Heart right ventricle (tissue), 16 donors: ENCODE data around the gene TENM4. TPM values are rescaled to one million over a fixed set of nuclear protein-coding genes. Genes with fewer than 3 reads are reported as not detected.
A peak's percentile ranks its signal among the peaks of the same experiment; 100 is the strongest.

Experiments
- ATAC-seq, 8 donors: fragments of 200-7000 bp; cut with Tn5 transposase; one replicate each; pipeline ENCODE4 v1.9.1; 2020; ENCODE audit warnings: mild to moderate bottlenecking in 8 of 8, moderate library complexity in 8 of 8, moderate number of reproducible peaks in 1 of 8
- DNase-seq, 2 donors: peaks; one replicate each; pipeline ENCODE4 v3.0.0-alpha.2; 2020
- H3K27ac ChIP-seq, 10 donors: fragments of 200-600 bp; sonication (generic) in 2 of 10; one replicate each; pipeline versions ENCODE4 v1.5.0 to v1.8.0; 2020 to 2022; ENCODE audit warnings: mild to moderate bottlenecking in 3 of 10
- H3K27me3 ChIP-seq, 7 donors: fragments of 200-600 bp; one replicate each; pipeline ENCODE4 v1.8.0; 2021 to 2022; ENCODE audit warnings: mild to moderate bottlenecking in 2 of 7
- H3K36me3 ChIP-seq, 9 donors: fragments of 200-600 bp; sonication (generic) in 1 of 9; one replicate each; pipeline versions ENCODE4 v1.5.0 to v1.8.0; 2020 to 2022; ENCODE audit warnings: mild to moderate bottlenecking in 2 of 9
- H3K4me1 ChIP-seq, 9 donors: fragments of 200-600 bp; sonication (generic) in 1 of 9; one replicate each; pipeline versions ENCODE4 v1.5.0 to v1.8.0; 2020 to 2022; ENCODE audit warnings: mild to moderate bottlenecking in 4 of 9
- H3K4me3 ChIP-seq, 10 donors: fragments of 200-600 bp; sonication (generic) in 2 of 10; one replicate each; pipeline versions ENCODE4 v1.5.0 to v1.8.0; 2020 to 2022; ENCODE audit warnings: mild to moderate bottlenecking in 7 of 10, moderate library complexity in 2 of 10
- H3K9me3 ChIP-seq, 11 donors: fragments of 200-600 bp in 10 of 11; sonication (generic) in 2 of 11; one replicate each; pipeline versions ENCODE4 v1.5.0 to v1.8.0; 2013 to 2022; ENCODE audit warnings: mild to moderate bottlenecking in 2 of 11, control low read depth in 1 of 11, moderate library complexity in 1 of 11
- CTCF ChIP-seq, 9 donors: fragments of 200-600 bp; sonication (generic) in 2 of 9; IDR thresholded peaks; one replicate each; pipeline versions ENCODE4 v1.5.0 to v1.8.0; 2021 to 2022; ENCODE audit warnings: antibody characterized with exemption in 9 of 9, mild to moderate bottlenecking in 5 of 9, moderate library complexity in 1 of 9
- WGBS, 2 donors: extraction: QIAGEN DNeasy Blood & Tissue Kit; methylation state at CpG; one replicate each; pipeline ENCODE4 v1.1.7; 2013; ENCODE audit warnings: inconsistent platforms in 1 of 2; 5-methylcytosine and 5-hydroxymethylcytosine counted together
- intact Hi-C, 10 donors: fragments of 100-400 bp; cut with DNase I; formaldehyde crosslinking; loops; one replicate each; pipeline versions ENCODE4 v1.11.1 to v1.14.2; 2022
- polyA plus RNA-seq, 2 donors: library from polyadenylated mRNA; stranded (reverse); fragments of 200-250 nt; gene quantifications; one replicate each; pipeline ENCODE4 v1.2.3, GENCODE V29; 2013
- total RNA-seq, 10 donors: library from RNA; stranded (reverse); fragmentation: NEBNext Ultra II Directional in 3 of 10; extraction: Animal tissue kit (Norgen Biotek cat#: 25700) in 3 of 10; gene quantifications; one replicate each; pipeline versions ENCODE4 v1.2.1 to v1.2.4, GENCODE V29; 2021 to 2023
- donor health status: Arrhythmogenic right ventricular cardiomyopathy.
- donor health status: ischemic (EF 13 %, LVEDD 7.1; RV severe dilation, severe dysfunction).
- donor health status: healthy with polysubstance abuse.
- donor health status: DM: no; HTN: yes; CAD: no.
- donor health status: DM: no; HTN: no; CAD: no.
- donor health status: ischemic (EF 25% LVEDD 6.9; RV normal size, moderate dysfunction).
- donor health status: ischemic (EF 25% LVEDD 5.7; RV mildly dilated, moderate dysfunction).
- donor health status: healthy.
- donor health status: DM: yes; HTN: yes; CAD: no.
- donor health status: Ischemic cardiomyopathy.
- donor health status: ischemic (EF 35%, LVEDD 5.7; RV mildly dilated, moderate dysfunction).
- donor health status: nonischemic (EF 11% LVEDD 7.7; RV severe dilation, severe dysfunction).
- donor health status: DM: yes; HTN: yes; CAD: no.
- donor health status: PGD.
- donor health status: ischemic (EF 29% LVEDD 5.4; RV normal size, mild dysfunction).
- donor health status: nonischemic (EF 23%, LVEDD 6.1; RV moderate dilation, normal function).

Gene TENM4
- total and polyA plus RNA-seq, 12 donors = 0.10 to 3.6 (median 0.91) TPM

DNA sequence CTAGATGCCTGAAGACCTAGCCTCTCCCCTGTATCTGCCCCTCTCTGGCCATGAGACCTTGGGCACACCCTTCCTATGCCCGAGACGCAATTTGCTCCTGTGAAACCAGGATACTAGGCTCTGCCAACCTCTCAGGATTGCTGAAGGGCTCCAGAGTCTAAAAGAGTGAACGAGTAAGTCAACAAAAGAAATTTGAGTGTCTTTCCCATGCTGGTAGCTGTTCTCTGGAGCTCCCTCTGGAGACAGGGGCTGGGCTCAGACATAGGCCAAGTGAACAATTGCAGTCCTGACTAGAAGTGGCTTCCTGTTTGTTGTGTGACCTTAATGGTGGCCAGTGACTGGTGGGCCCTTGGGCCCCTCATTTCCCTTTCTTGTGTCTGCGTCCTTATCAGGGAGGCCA, 677.2 kb downstream of the TENM4 start:
- DNase-seq = no peak
- Histone ChIP-seq H3K4me1 (peaks cover 0 to 11% (median 3%) of the 10 kb centered on the region in 9 donors), H3K36me3 (no peaks in the 10 kb centered on the region), H3K27ac (no peak overlapping the region), H3K27me3 (peaks cover 0 to 4% (median 0%) of the 10 kb centered on the region in 7 donors), H3K4me3 (no peak overlapping the region), H3K9me3 (no peaks in the 10 kb centered on the region)
- ATAC-seq = no peak
- TF ChIP-seq CTCF (IDR thresholded peaks at IDR 0.05) = no peak
- intact Hi-C loops = no loop called here
- 78 to 87% methylated on average over 4 of the region's 4 CpGs for WGBS, 2 donors

GRCh38 chr11:78762105-78762504, 678.7 kb downstream of the TENM4 start:
- Histone ChIP-seq H3K36me3 (no peaks in the 10 kb centered on the region), H3K4me3 (no peak overlapping the region), H3K27ac (no peak overlapping the region), H3K4me1 (peaks cover 0 to 7% (median 0%) of the 10 kb centered on the region in 9 donors), H3K27me3 (peaks cover 0 to 4% (median 0%) of the 10 kb centered on the region in 7 donors), H3K9me3 (no peaks in the 10 kb centered on the region)
- ATAC-seq = peak in 3 of 8 donors; percentile 52 to 53 (median 53)
- intact Hi-C loops = no loop called here
- WGBS, 2 donors = 60 to 66% methylated on average over 3 of the region's 3 CpGs
- TF ChIP-seq CTCF (IDR thresholded peaks at IDR 0.05) = no peak
- DNase-seq = no peak

DNA sequence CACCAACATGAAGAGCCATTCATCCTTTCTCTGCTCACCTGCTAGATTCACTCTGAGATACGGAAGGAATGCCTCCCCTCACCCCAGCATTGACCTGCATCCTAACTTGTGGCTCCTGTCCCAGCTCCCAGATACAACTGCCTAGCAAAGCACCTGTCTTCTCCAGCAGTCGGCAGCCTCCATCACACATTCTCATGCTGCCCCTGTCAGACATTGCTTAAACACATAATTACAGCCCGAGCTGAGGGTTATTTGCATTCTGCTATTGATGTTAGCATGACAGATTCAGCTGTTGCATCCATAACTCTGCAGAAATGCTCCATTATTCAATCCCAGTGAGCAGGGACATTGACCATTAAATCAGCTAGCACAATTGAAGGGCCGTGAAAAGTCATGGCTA, 681.8 kb downstream of the TENM4 start:
- H3K4me1 ChIP-seq = peaks cover 0 to under 1% (median 0%) of the 10 kb centered on the region in 9 donors
- no peak overlapping the region for H3K27ac ChIP-seq
- peaks cover 0 to 4% (median 0%) of the 10 kb centered on the region in 7 donors for H3K27me3 ChIP-seq
- no peak for ATAC-seq
- DNase-seq = no peak
- intact Hi-C loops = no loop called here
- H3K4me3 ChIP-seq = no peak overlapping the region
- H3K9me3 ChIP-seq = no peaks in the 10 kb centered on the region
- no peak for TF ChIP-seq CTCF (IDR thresholded peaks at IDR 0.05)
- 50 to 76% methylated on average over 4 of the region's 4 CpGs for WGBS, 2 donors
- H3K36me3 ChIP-seq = no peaks in the 10 kb centered on the region

DNA sequence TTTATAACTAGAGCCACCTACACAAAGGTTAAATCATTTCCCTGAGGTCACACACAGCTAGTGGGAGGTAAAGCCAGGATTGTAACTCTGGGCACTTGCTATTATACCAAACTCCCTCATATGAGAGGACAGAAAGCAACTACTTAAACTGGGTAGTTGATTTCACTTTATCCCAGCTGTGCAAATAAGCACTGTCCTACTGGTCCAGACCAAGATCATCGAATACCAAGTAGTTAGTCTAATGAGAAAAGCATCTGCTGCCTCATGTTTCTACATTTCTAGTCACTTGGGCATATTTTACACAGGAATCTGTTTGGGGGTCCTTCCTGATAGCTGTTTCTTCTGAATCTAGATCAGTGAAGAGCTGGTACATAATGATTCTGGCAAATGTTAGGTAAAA, 687.5 kb downstream of the TENM4 start:
- no peak for DNase-seq
- peaks cover 0 to 5% (median 0%) of the 10 kb centered on the region in 7 donors for H3K27me3 ChIP-seq
- ATAC-seq = peak in 3 of 8 donors; percentile 29 to 47 (median 39)
- no peak overlapping the region for H3K4me3 ChIP-seq
- no peak overlapping the region for H3K27ac ChIP-seq
- 40 to 50% methylated on average over 1 of the region's 1 CpG for WGBS, 2 donors
- H3K4me1 ChIP-seq = peaks cover 0 to 7% (median 0%) of the 10 kb centered on the region in 9 donors
- intact Hi-C loops = no loop called here
- H3K36me3 ChIP-seq = no peaks in the 10 kb centered on the region
- no peak for TF ChIP-seq CTCF (IDR thresholded peaks at IDR 0.05)
- no peaks in the 10 kb centered on the region for H3K9me3 ChIP-seq
